Dedifferentiated amniotic fluid mesenchymal stem cell (primary cell): ENCODE results near the gene EFTUD2.
"Not testable (repeated sequence)": the region's sequence is repeated elsewhere in the genome, so short reads cannot be mapped to it uniquely, and the experiment has no call there.

ENCODE experiments used
- DNase-seq: peaks from one replicate; pipeline ENCODE4 v3.0.0-alpha.2; 2016; ENCODE audit errors: extremely low spot score

EFTUD2 gene

GRCh38 chr17:44848961-44849489 lies 50.2 kb downstream of the EFTUD2 start:
- no peak for DNase-seq

GRCh38 chr17:44848257-44848795 lies 50.9 kb downstream of the EFTUD2 start:
- no peak for DNase-seq

GRCh38 chr17:44847586-44847985 lies 51.7 kb downstream of the EFTUD2 start, which contains the start of gene HIGD1B:
Gene HIGD1B (plus strand): TSS chr17:44847883. CDS start chr17:44848153, 270 bp downstream.
- no peak for DNase-seq

GRCh38 chr17:44846206-44846605 lies 53.0 kb downstream of the EFTUD2 start:
- DNase-seq, result no peak

GRCh38 chr17:44844390-44844830 lies 54.8 kb downstream of the EFTUD2 start:
- DNase-seq, result no peak

GRCh38 chr17:44842748-44843147 lies 56.5 kb downstream of the EFTUD2 start:
- no peak for DNase-seq

- no peak for DNase-seq
Observed at GRCh38 chr17:44840936-44841335, 58.3 kb downstream of the EFTUD2 start.

GRCh38 chr17:44840274-44840673 lies 59.0 kb downstream of the EFTUD2 start:
- DNase-seq, result no peak

GRCh38 chr17:44837196-44837595 lies 62.0 kb downstream of the EFTUD2 start:
- DNase-seq, result no peak

- DNase-seq, result no peak
Observed at GRCh38 chr17:44832805-44833204, 66.4 kb downstream of the EFTUD2 start.

- DNase-seq, result no peak
Observed at GRCh38 chr17:44831371-44831770, 67.9 kb downstream of the EFTUD2 start.

- DNase-seq, result peak; percentile 16
Observed at GRCh38 chr17:44830359-44831288, 68.6 kb downstream of the EFTUD2 start.

GRCh38 chr17:44829523-44830358 lies 69.5 kb downstream of the EFTUD2 start, which contains the start of gene GJC1:
Gene GJC1 (minus strand): TSS chr17:44830287. CDS start chr17:44805817, 24,470 bp downstream.
- no peak for DNase-seq

- DNase-seq, result peak; percentile 22
Observed at GRCh38 chr17:44828919-44829522, 70.2 kb downstream of the EFTUD2 start.

- DNase-seq, result no peak
Observed at GRCh38 chr17:44827863-44828262, 71.4 kb downstream of the EFTUD2 start.

- no peak for DNase-seq
Observed at GRCh38 chr17:44826123-44826790, 73.0 kb downstream of the EFTUD2 start.

GRCh38 chr17:44825236-44825635 lies 74.0 kb downstream of the EFTUD2 start:
- not testable (repeated sequence) for DNase-seq

GRCh38 chr17:44820631-44821212 lies 78.5 kb downstream of the EFTUD2 start:
- DNase-seq, result peak; percentile 84

- not testable (repeated sequence) for DNase-seq
Observed at GRCh38 chr17:44818508-44818907, 80.7 kb downstream of the EFTUD2 start.

GRCh38 chr17:44812263-44812662 lies 87.0 kb downstream of the EFTUD2 start:
- no peak for DNase-seq
